GM21447 (cell line): ENCODE data around the gene GREB1L.
"Not testable (repeated sequence)": the region's sequence is repeated elsewhere in the genome, so short reads cannot be mapped to it uniquely, and the experiment has no call there.

ENCODE experiments used
- ATAC-seq: cut with Tn5 transposase; IDR thresholded peaks from one replicate; pipeline ENCODE4 v1.9.1; 2021; ENCODE audit not compliant: unreplicated experiment

GREB1L gene

GRCh38 chr18:21262979-21263378 is 20.9 kb downstream of the GREB1L start:
- no peak for ATAC-seq

GRCh38 chr18:21264651-21265050 is 22.6 kb downstream of the GREB1L start:
- no peak for ATAC-seq

GRCh38 chr18:21265971-21266673 is 24.1 kb downstream of the GREB1L start:
- no peak for ATAC-seq

- ATAC-seq, result no peak
Observed at GRCh38 chr18:21267400-21267799, 25.4 kb downstream of the GREB1L start.

GRCh38 chr18:21269349-21269748 is 27.3 kb downstream of the GREB1L start:
- ATAC-seq, result no peak

GRCh38 chr18:21270453-21270852 is 28.4 kb downstream of the GREB1L start:
- ATAC-seq, result no peak

GRCh38 chr18:21272016-21272579 is 30.1 kb downstream of the GREB1L start:
- ATAC-seq, result no peak

- no peak for ATAC-seq
Observed at GRCh38 chr18:21273568-21273967, 31.5 kb downstream of the GREB1L start.

- no peak for ATAC-seq
Observed at GRCh38 chr18:21275645-21276044, 33.6 kb downstream of the GREB1L start.

- ATAC-seq, result no peak
Observed at GRCh38 chr18:21277578-21277977, 35.5 kb downstream of the GREB1L start.

- ATAC-seq, result not testable (repeated sequence)
Observed at GRCh38 chr18:21278218-21278617, 36.2 kb downstream of the GREB1L start.

- ATAC-seq, result no peak
Observed at GRCh38 chr18:21281603-21282002, 39.6 kb downstream of the GREB1L start.

- ATAC-seq, result no peak
Observed at GRCh38 chr18:21284540-21284939, 42.5 kb downstream of the GREB1L start.

GRCh38 chr18:21289827-21290226 is 47.8 kb downstream of the GREB1L start:
- ATAC-seq, result no peak

- ATAC-seq, result no peak
Observed at GRCh38 chr18:21291106-21291505, 49.1 kb downstream of the GREB1L start.

- ATAC-seq, result no peak
Observed at GRCh38 chr18:21293479-21293878, 51.4 kb downstream of the GREB1L start.

- no peak for ATAC-seq
Observed at GRCh38 chr18:21295101-21295500, 53.1 kb downstream of the GREB1L start.

- ATAC-seq, result no peak
Observed at GRCh38 chr18:21296045-21296444, 54.0 kb downstream of the GREB1L start.

- ATAC-seq, result no peak
Observed at GRCh38 chr18:21298351-21298750, 56.3 kb downstream of the GREB1L start.

- ATAC-seq, result no peak
Observed at GRCh38 chr18:21300035-21300907, 58.2 kb downstream of the GREB1L start.

- no peak for ATAC-seq
Observed at GRCh38 chr18:21300908-21301200, 58.8 kb downstream of the GREB1L start.

GRCh38 chr18:21303445-21303844 is 61.4 kb downstream of the GREB1L start:
- ATAC-seq, result no peak
